BLaER1 treated with 17β-estradiol and CSF1 and Interleukin-3, amounts not matched to agents 10 nM and 100 nM (cell line): ENCODE measurements around the gene SDF4.
A peak's percentile ranks its signal among the peaks of the same experiment; 100 is the strongest.

ENCODE experiments used
- H3K27ac ChIP-seq, 11 experiments: shearing (Covaris generic); formaldehyde crosslinking; 2 replicates each; pipeline ENCODE4 v1.8.1; 2022
- H3K27me3 ChIP-seq, 11 experiments: shearing (Covaris generic); formaldehyde crosslinking; 2 replicates each; pipeline ENCODE4 v1.8.1; 2022
- H3K36me3 ChIP-seq, 11 experiments: shearing (Covaris generic); formaldehyde crosslinking; 2 replicates each; pipeline ENCODE4 v1.8.1; 2022
- H3K4me1 ChIP-seq, 10 experiments: shearing (Covaris generic); formaldehyde crosslinking; 2 replicates each; pipeline ENCODE4 v1.8.1; 2022
- H3K4me2 ChIP-seq, 11 experiments: shearing (Covaris generic); formaldehyde crosslinking; 2 replicates each; pipeline ENCODE4 v1.8.1; 2022
- H3K4me3 ChIP-seq, 10 experiments: shearing (Covaris generic); formaldehyde crosslinking; 2 replicates each; pipeline ENCODE4 v1.8.1; 2022
- H3K9ac ChIP-seq, 11 experiments: shearing (Covaris generic); formaldehyde crosslinking; 2 replicates each; pipeline ENCODE4 v1.8.1; 2022
- H3K9me3 ChIP-seq, 11 experiments: shearing (Covaris generic); formaldehyde crosslinking; replicated peaks in 1 of 11; 2 replicates each; pipeline ENCODE4 v1.8.1; 2022
- H4K20me1 ChIP-seq, 11 experiments: shearing (Covaris generic); formaldehyde crosslinking; 2 replicates each; pipeline ENCODE4 v1.8.1; 2022
- Cebpa-rat ChIP-seq, 11 experiments: shearing (Covaris generic); IDR thresholded peaks; 2 replicates each; pipeline ENCODE4 v1.8.1; 2022

The SDF4 gene

GRCh38 chr1:1171546-1172340, 60.1 kb downstream of the SDF4 start:
- Histone ChIP-seq H3K4me2 (peak overlapping the region; percentile 76 to 99 (median 93)), H3K27ac (peak overlapping the region in 3 of 11 experiments; percentile 6 to 28 (median 20); a peak in 4 of 22 replicates), H3K4me3 (peak overlapping the region in 5 of 10 experiments; percentile 1 to 42 (median 29); a peak in 8 of 20 replicates), H3K4me1 (peaks cover 35 to 98% (median 84%) of the 10 kb centered on the region in 10 experiments), H4K20me1 (peaks cover 0 to 43% (median 19%) of the 10 kb centered on the region in 11 experiments; a peak in 10 of 22 replicates), H3K36me3 (no peaks in the 10 kb centered on the region), H3K27me3 (peaks cover 11 to 83% (median 47%) of the 10 kb centered on the region in 11 experiments; a peak in 20 of 22 replicates), H3K9me3 (no peaks in the 10 kb centered on the region), H3K9ac (peak overlapping the region; percentile 17 to 60 (median 44); a peak in 18 of 22 replicates)
- no peak for TF ChIP-seq Cebpa-rat (IDR thresholded peaks at IDR 0.05)

GRCh38 chr1:1171161-1171545, 60.6 kb downstream of the SDF4 start:
- Histone ChIP-seq H4K20me1 (peaks cover 0 to 39% (median 19%) of the 10 kb centered on the region in 11 experiments; a peak in 10 of 22 replicates), H3K9ac (peak overlapping the region in 2 of 11 experiments; percentile 51 to 60; a peak in 3 of 22 replicates), H3K27ac (no peak overlapping the region), H3K4me1 (peaks cover 35 to 97% (median 82%) of the 10 kb centered on the region in 10 experiments), H3K9me3 (no peaks in the 10 kb centered on the region), H3K4me3 (peak overlapping the region in 1 of 10 experiments; percentile 42; a peak in 1 of 20 replicates), H3K27me3 (peaks cover 11 to 78% (median 42%) of the 10 kb centered on the region in 11 experiments; a peak in 20 of 22 replicates), H3K4me2 (peak overlapping the region; percentile 76 to 99 (median 93)), H3K36me3 (no peaks in the 10 kb centered on the region)
- no peak for TF ChIP-seq Cebpa-rat (IDR thresholded peaks at IDR 0.05)

GRCh38 chr1:1170215-1171091, 61.3 kb downstream of the SDF4 start:
- H3K4me3 ChIP-seq, result no peak overlapping the region; a peak in 3 of 20 replicates
- H3K9me3 ChIP-seq, result no peaks in the 10 kb centered on the region
- peaks cover 35 to 97% (median 82%) of the 10 kb centered on the region in 10 experiments for H3K4me1 ChIP-seq
- H3K27ac ChIP-seq, result no peak overlapping the region
- H3K27me3 ChIP-seq, result peaks cover 17 to 78% (median 48%) of the 10 kb centered on the region in 11 experiments
- no peaks in the 10 kb centered on the region for H3K36me3 ChIP-seq
- H3K9ac ChIP-seq, result peak overlapping the region in 2 of 11 experiments; percentile 21 to 60; a peak in 3 of 22 replicates
- no peak for TF ChIP-seq Cebpa-rat (IDR thresholded peaks at IDR 0.05)
- peaks cover 0 to 39% (median 14%) of the 10 kb centered on the region in 11 experiments; a peak in 10 of 22 replicates for H4K20me1 ChIP-seq
- peak overlapping the region; percentile 53 to 99 (median 93) for H3K4me2 ChIP-seq

GRCh38 chr1:1169429-1170214, 62.2 kb downstream of the SDF4 start:
- Histone ChIP-seq H3K27ac (no peak overlapping the region), H3K4me3 (no peak overlapping the region; a peak in 3 of 20 replicates), H3K9ac (peak overlapping the region in 1 of 11 experiments; percentile 21; a peak in 2 of 22 replicates), H3K4me2 (peak overlapping the region; percentile 53 to 99 (median 93); a peak in 21 of 22 replicates), H3K9me3 (no peaks in the 10 kb centered on the region), H4K20me1 (peaks cover 0 to 39% (median 14%) of the 10 kb centered on the region in 11 experiments; a peak in 10 of 22 replicates), H3K27me3 (peaks cover 26 to 81% (median 56%) of the 10 kb centered on the region in 11 experiments), H3K36me3 (no peaks in the 10 kb centered on the region), H3K4me1 (peaks cover 35 to 97% (median 82%) of the 10 kb centered on the region in 10 experiments)
- no peak for TF ChIP-seq Cebpa-rat (IDR thresholded peaks at IDR 0.05)

- peaks cover 35 to 97% (median 82%) of the 10 kb centered on the region in 10 experiments for H3K4me1 ChIP-seq
- no peak for TF ChIP-seq Cebpa-rat (IDR thresholded peaks at IDR 0.05)
Measured at GRCh38 chr1:1168451-1169411, 63.1 kb downstream of the SDF4 start.

GRCh38 chr1:1167841-1168450, 63.9 kb downstream of the SDF4 start:
- Histone ChIP-seq H3K9me3 (no peaks in the 10 kb centered on the region), H3K4me2 (peak overlapping the region in 5 of 11 experiments; percentile 93 to 99 (median 96); a peak in 7 of 22 replicates), H3K27ac (no peak overlapping the region), H3K36me3 (no peaks in the 10 kb centered on the region), H4K20me1 (peaks cover 0 to 39% (median 14%) of the 10 kb centered on the region in 11 experiments; a peak in 10 of 22 replicates), H3K4me3 (no peak overlapping the region), H3K9ac (no peak overlapping the region), H3K27me3 (peaks cover 41 to 81% (median 63%) of the 10 kb centered on the region in 11 experiments), H3K4me1 (peaks cover 31 to 97% (median 77%) of the 10 kb centered on the region in 10 experiments)
- no peak for TF ChIP-seq Cebpa-rat (IDR thresholded peaks at IDR 0.05)

More at GRCh38 chr1:1168451-1169411, 63.1 kb downstream of the SDF4 start:
- Histone ChIP-seq H3K36me3 (no peaks in the 10 kb centered on the region), H3K27me3 (peaks cover 34 to 81% (median 63%) of the 10 kb centered on the region in 11 experiments), H4K20me1 (peaks cover 0 to 39% (median 14%) of the 10 kb centered on the region in 11 experiments; a peak in 10 of 22 replicates), H3K9ac (0 out of 22 replicates have a peak overlapping the region, but pooled peaks of 1 of the 11 experiments have one; percentile 9), H3K4me2 (peak overlapping the region in 8 of 11 experiments; percentile 18 to 99 (median 95); a peak in 13 of 22 replicates), H3K4me3 (no peak overlapping the region), H3K9me3 (no peaks in the 10 kb centered on the region), H3K27ac (no peak overlapping the region)
